Measurements from ENCODE around the gene PBXIP1. TPM values are rescaled to one million over a fixed set of nuclear protein-coding genes. Genes with fewer than 3 reads are reported as not detected.

Gene PBXIP1
- total and polyA plus RNA-seq, 5 donors from 2014 or later: 349 to 774 (median 412) TPM

DNA sequence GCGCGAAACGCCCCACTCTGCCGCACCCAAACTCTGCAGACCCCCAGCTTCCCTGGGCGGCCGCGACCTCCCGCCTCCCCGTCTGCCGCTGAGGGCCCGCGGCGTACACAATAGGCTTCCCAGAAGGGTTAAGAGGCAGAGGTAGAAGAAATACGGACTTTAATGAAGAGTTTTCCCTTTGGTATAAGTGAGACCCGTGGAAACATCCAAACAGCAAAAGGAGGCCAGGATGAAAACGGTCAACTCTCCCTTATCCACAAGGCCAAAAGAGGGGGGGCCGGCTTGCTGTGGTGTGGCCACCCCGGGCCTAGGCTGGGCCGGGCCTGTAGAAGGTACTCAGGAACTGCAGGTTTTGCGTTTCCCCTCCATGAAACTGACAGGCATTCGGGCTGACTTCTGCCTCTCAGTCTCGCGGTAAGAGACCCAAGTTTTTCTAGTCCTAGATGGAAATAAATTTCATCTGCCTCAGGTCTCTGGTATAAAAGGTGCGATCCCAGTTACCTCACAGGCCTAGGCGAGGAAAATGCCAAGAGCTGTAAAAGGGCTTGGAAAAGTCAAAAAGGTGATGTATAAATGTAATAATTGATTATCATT, 6.4 kb upstream of the PBXIP1 start:
- Mint-ChIP-seq H3K4me3 (peak overlapping the region; percentile 85 to 96 (median 86)), H3K27ac (peak overlapping the region; percentile 88 to 95 (median 91)), H3K9me3 (no peaks in the 10 kb centered on the region), H3K36me3 (peaks cover 13% of the 10 kb centered on the region), H3K27me3 (no peaks in the 10 kb centered on the region), H3K4me1 (peaks cover 6 to 49% (median 26%) of the 10 kb centered on the region in 4 donors)
- H3K4me1 ChIP-seq (ENCODE audit: control insufficient read depth, insufficient read depth, low read length, poor library complexity, severe bottlenecking): peaks cover 37% of the 10 kb centered on the region
- H3K4me3 ChIP-seq (ENCODE audit: low read depth, low read length): peak overlapping the region; percentile 64
- H3K9me3 ChIP-seq (ENCODE audit: control insufficient read depth in 2 of 2, low read length in 2 of 2): no peaks in the 10 kb centered on the region
- peak overlapping the region; percentile 92 for H3K27ac ChIP-seq (ENCODE audit: insufficient read depth, low read length, poor library complexity, severe bottlenecking)
- H3K36me3 ChIP-seq (ENCODE audit: control insufficient read depth, insufficient read depth, low read length): peaks cover 56% of the 10 kb centered on the region
- ATAC-seq (ENCODE audit: low read depth in 2 of 2) (peak; percentile 2 to 3), DNase-seq (peak in 1 of 3 donors; percentile 55)
- no peaks in the 10 kb centered on the region for H3K27me3 ChIP-seq (ENCODE audit: control insufficient read depth, insufficient read depth, low read length)

DNA sequence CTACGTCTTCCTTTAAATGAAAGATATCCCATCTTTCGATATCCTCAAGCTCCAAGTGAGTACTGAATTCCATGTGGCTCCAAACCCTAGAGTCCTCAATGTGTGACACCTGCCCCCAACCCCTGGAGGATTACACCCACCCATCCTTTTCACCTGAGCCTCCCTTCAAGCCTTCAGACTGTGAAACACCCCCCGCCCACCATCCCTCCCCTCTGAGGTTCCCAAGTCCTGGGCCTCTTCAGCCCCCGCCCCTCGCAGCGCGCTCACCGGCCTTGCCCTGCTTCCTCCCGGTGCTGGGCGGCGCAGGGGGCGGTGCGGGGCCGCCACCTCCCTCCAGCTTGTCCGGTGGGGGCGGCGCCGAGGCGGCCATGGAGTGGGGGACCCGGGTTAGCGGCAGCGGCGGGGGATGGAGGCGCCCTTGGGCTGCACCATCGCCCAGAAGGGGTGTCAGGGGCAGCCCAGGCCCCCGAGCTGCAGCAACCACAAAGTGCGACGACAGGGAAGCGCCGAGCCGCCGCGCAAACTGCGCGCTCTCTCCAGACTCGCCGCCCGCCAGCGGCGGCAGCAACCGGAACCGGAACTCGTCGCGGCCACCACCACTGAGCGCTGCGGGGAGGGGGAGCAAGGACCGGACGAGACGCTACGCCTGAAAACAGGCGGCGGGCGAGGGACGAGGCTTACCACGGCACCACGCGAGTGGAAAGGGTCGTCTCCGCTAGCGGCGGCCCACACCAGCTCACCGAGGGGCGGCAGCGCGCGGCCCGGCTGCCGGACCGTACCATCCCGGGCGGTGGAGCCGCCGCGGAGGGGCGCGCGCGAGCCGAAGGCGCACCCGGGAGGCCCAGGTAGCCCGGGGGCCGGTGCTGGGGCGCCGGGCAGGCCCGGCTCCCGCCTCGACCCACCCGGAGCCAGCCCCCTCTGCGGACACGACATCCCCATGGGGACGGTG, 5.6 kb upstream of the PBXIP1 start, which contains the start of gene PYGO2:
Gene PYGO2 (minus strand): TSS at position 576 of the 949 bp plus-strand sequence. CDS start 206 bp downstream, at position 370.
- Histone ChIP-seq H3K36me3 (ENCODE audit: control insufficient read depth, insufficient read depth, low read length) (peaks cover 48% of the 10 kb centered on the region), H3K27me3 (ENCODE audit: control insufficient read depth, insufficient read depth, low read length) (no peaks in the 10 kb centered on the region), H3K27ac (ENCODE audit: insufficient read depth, low read length, poor library complexity, severe bottlenecking) (peak within 1 kb of the TSS; percentile 92), H3K4me3 (ENCODE audit: low read depth, low read length) (peak within 1 kb of the TSS; percentile 85), H3K9me3 (ENCODE audit: control insufficient read depth in 2 of 2, low read length in 2 of 2) (no peaks in the 10 kb centered on the region), H3K4me1 (ENCODE audit: control insufficient read depth, insufficient read depth, low read length, poor library complexity, severe bottlenecking) (peaks cover 45% of the 10 kb centered on the region)
- Mint-ChIP-seq H3K4me3 (peak within 1 kb of the TSS; percentile 96 to 98 (median 97)), H3K36me3 (peaks cover 13% of the 10 kb centered on the region), H3K27ac (peak within 1 kb of the TSS; percentile 95 to 97 (median 96)), H3K27me3 (no peaks in the 10 kb centered on the region), H3K4me1 (peaks cover 6 to 57% (median 26%) of the 10 kb centered on the region in 4 donors), H3K9me3 (no peaks in the 10 kb centered on the region)
- DNase-seq (peak; percentile 81 to 87 (median 84)), ATAC-seq (ENCODE audit: low read depth in 2 of 2) (peak; percentile 79 to 82)

DNA sequence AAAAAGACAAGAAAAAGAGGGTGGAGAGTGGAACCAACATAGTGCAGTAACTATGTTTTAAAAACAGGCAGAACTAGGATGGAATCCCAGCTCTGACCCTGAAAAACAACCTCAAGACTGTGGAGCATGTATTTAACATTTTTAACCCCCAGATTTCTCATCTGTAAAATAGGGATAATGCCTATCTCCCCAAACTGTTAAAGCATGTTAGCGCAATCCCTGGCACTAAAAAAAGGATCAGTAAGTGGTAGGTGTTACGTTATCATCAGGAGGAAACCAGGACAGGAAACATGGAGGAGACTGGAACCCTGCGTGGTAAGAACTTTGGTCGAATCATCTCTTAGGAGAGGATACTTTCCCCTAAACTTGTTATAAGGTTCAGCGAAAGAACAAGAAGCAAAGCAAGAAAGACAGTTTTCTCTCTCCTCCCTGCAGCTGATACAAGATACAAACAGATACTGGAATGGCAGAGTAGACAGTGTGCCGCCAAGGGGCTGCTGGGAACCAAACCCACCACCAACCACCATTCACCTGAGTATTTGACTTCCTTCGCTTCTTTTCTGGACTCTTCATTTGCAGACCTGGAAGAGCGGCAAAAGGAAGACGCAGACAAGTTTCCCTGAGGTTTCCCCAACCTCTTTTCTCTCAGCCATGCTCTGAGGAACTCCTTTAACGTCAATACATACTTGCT, 4.7 kb upstream of the PBXIP1 start:
- ATAC-seq (ENCODE audit: low read depth in 2 of 2): no peak
- peak overlapping the region; percentile 92 for H3K27ac ChIP-seq (ENCODE audit: insufficient read depth, low read length, poor library complexity, severe bottlenecking)
- Mint-ChIP-seq H3K27me3 (peaks cover 6% of the 10 kb centered on the region), H3K9me3 (peaks cover 0 to 2% (median 0%) of the 10 kb centered on the region in 7 donors), H3K27ac (peak overlapping the region; percentile 91 to 97 (median 96)), H3K4me1 (peaks cover 6 to 62% (median 32%) of the 10 kb centered on the region in 4 donors), H3K4me3 (peak overlapping the region; percentile 96 to 98 (median 97)), H3K36me3 (peaks cover 11% of the 10 kb centered on the region)
- peak overlapping the region; percentile 85 for H3K4me3 ChIP-seq (ENCODE audit: low read depth, low read length)
- no peaks in the 10 kb centered on the region for H3K9me3 ChIP-seq (ENCODE audit: control insufficient read depth in 2 of 2, low read length in 2 of 2)
- no peak for DNase-seq
- H3K36me3 ChIP-seq (ENCODE audit: control insufficient read depth, insufficient read depth, low read length): peaks cover 39% of the 10 kb centered on the region
- H3K27me3 ChIP-seq (ENCODE audit: control insufficient read depth, insufficient read depth, low read length): no peaks in the 10 kb centered on the region
- H3K4me1 ChIP-seq (ENCODE audit: control insufficient read depth, insufficient read depth, low read length, poor library complexity, severe bottlenecking): peaks cover 53% of the 10 kb centered on the region

DNA sequence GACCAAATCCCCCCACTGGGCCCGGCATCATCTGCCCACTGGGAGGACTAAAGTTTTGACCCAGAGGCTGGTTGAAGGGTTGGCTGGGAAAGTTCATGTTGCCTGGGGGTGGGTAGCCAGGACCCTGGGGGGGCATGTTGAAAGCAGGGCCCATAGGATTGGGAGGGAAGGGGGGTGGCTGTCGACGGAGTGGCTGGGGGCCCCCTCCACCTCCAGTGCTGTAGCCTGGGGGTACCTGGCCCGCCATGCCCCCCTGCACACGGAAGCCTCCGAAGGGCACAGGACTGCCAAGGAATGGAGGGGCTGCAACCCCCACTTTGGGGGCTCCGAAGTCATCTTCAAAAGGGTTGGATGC, 3.5 kb upstream of the PBXIP1 start:
- peaks cover 0 to 4% (median 0%) of the 10 kb centered on the region in 7 donors for H3K9me3 Mint-ChIP-seq
- Histone ChIP-seq H3K36me3 (ENCODE audit: control insufficient read depth, insufficient read depth, low read length) (peaks cover 30% of the 10 kb centered on the region), H3K4me1 (ENCODE audit: control insufficient read depth, insufficient read depth, low read length, poor library complexity, severe bottlenecking) (peaks cover 63% of the 10 kb centered on the region), H3K4me3 (ENCODE audit: low read depth, low read length) (no peak overlapping the region), H3K27me3 (ENCODE audit: control insufficient read depth, insufficient read depth, low read length) (no peaks in the 10 kb centered on the region), H3K27ac (ENCODE audit: insufficient read depth, low read length, poor library complexity, severe bottlenecking) (peak overlapping the region; percentile 23), H3K9me3 (ENCODE audit: control insufficient read depth in 2 of 2, low read length in 2 of 2) (no peaks in the 10 kb centered on the region)
- peaks cover 6% of the 10 kb centered on the region for H3K27me3 Mint-ChIP-seq
- peak overlapping the region in 1 of 4 donors; percentile 98 for H3K4me3 Mint-ChIP-seq
- H3K27ac Mint-ChIP-seq: peak overlapping the region in 2 of 3 donors; percentile 71 to 96
- no peak for DNase-seq
- H3K4me1 Mint-ChIP-seq: peaks cover 6 to 72% (median 36%) of the 10 kb centered on the region in 4 donors
- ATAC-seq (ENCODE audit: low read depth in 2 of 2): no peak
- peaks cover 13% of the 10 kb centered on the region for H3K36me3 Mint-ChIP-seq

DNA sequence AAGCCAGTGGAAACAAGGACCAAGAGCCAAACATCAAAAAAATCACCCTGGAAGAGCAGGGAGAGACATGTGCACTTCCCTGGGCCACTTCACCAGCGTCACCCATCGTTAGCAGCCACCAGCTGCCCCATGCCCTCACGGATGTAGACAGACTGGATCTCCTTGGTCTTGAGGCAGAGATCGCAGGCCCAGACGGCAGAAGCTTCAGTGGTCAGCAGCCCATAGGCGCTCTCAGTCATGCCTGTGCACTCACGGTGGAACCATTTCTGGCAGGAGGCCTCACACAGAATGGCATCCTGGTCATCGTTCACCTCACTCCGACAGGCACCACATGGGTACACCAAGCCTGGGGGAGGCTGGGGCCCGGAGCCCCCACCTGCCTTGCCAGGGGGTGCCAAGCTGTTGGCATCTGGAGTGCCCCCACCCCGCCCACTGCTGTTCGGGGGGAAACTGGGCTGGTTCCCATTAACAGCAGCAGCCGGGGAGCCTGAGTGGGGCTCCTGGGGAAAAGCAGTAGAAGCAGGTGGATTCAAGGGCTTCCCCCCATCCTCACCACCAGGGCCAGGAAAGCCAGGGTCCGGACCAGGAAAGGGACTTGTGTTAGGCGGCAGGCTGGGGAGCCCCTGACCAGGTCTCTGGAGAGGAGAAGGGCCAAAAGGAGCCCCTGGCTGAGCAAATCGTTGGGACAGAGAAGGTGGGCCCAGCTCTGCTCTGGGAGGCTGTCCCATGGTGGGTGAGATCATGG, 3.0 kb upstream of the PBXIP1 start:
- Mint-ChIP-seq H3K27ac (peak overlapping the region; percentile 15 to 56 (median 46)), H3K36me3 (peaks cover 10% of the 10 kb centered on the region), H3K9me3 (peaks cover 0 to 4% (median 0%) of the 10 kb centered on the region in 7 donors), H3K27me3 (peaks cover 6% of the 10 kb centered on the region), H3K4me1 (peaks cover 6 to 76% (median 40%) of the 10 kb centered on the region in 4 donors), H3K4me3 (peak overlapping the region; percentile 33 to 79 (median 56))
- no peak for DNase-seq
- ATAC-seq (ENCODE audit: low read depth in 2 of 2): no peak
- Histone ChIP-seq H3K9me3 (ENCODE audit: control insufficient read depth in 2 of 2, low read length in 2 of 2) (no peaks in the 10 kb centered on the region), H3K4me1 (ENCODE audit: control insufficient read depth, insufficient read depth, low read length, poor library complexity, severe bottlenecking) (peaks cover 69% of the 10 kb centered on the region), H3K4me3 (ENCODE audit: low read depth, low read length) (no peak overlapping the region), H3K27me3 (ENCODE audit: control insufficient read depth, insufficient read depth, low read length) (no peaks in the 10 kb centered on the region), H3K27ac (ENCODE audit: insufficient read depth, low read length, poor library complexity, severe bottlenecking) (no peak overlapping the region), H3K36me3 (ENCODE audit: control insufficient read depth, insufficient read depth, low read length) (peaks cover 28% of the 10 kb centered on the region)

DNA sequence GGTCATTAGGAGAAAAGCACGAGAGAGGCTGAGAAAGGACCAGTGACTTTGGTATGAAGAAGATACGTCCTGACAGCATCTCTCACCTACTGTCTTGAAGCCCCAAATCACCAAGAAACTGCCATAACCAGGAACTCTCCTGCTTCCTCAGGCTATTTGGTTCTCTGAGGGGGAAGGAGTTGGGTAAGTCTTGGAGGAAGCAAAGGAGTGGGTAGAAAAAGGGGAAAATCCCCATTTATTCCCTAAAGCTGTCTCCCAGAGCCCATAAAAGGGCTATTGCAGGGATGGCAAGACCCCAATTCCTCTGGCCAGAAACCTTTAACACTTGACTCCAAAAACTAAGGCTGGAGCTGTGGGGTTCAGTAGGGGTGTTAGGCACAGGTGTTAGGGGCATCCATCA, 2.1 kb upstream of the PBXIP1 start:
- ATAC-seq (ENCODE audit: low read depth in 2 of 2) (no peak), DNase-seq (no peak)
- H3K27me3 Mint-ChIP-seq: peaks cover 6% of the 10 kb centered on the region
- H3K4me3 Mint-ChIP-seq: peak overlapping the region in 3 of 4 donors; percentile 33 to 79 (median 74)
- peaks cover 6 to 76% (median 43%) of the 10 kb centered on the region in 4 donors for H3K4me1 Mint-ChIP-seq
- Histone ChIP-seq H3K9me3 (ENCODE audit: control insufficient read depth in 2 of 2, low read length in 2 of 2) (no peaks in the 10 kb centered on the region), H3K27ac (ENCODE audit: insufficient read depth, low read length, poor library complexity, severe bottlenecking) (peak overlapping the region; percentile 5), H3K4me1 (ENCODE audit: control insufficient read depth, insufficient read depth, low read length, poor library complexity, severe bottlenecking) (peaks cover 76% of the 10 kb centered on the region), H3K36me3 (ENCODE audit: control insufficient read depth, insufficient read depth, low read length) (peaks cover 25% of the 10 kb centered on the region), H3K4me3 (ENCODE audit: low read depth, low read length) (no peak overlapping the region), H3K27me3 (ENCODE audit: control insufficient read depth, insufficient read depth, low read length) (no peaks in the 10 kb centered on the region)
- peaks cover 11% of the 10 kb centered on the region for H3K36me3 Mint-ChIP-seq
- H3K9me3 Mint-ChIP-seq: peaks cover 0 to 4% (median 0%) of the 10 kb centered on the region in 7 donors
- peak overlapping the region in 2 of 3 donors; percentile 46 to 99 for H3K27ac Mint-ChIP-seq
